ENCODE results near the gene GAGE10. TPM values are rescaled to one million over a fixed set of nuclear protein-coding genes. Genes with fewer than 3 reads are reported as not detected.
A peak's percentile ranks its signal among the peaks of the same experiment; 100 is the strongest.

Gene GAGE10, protein sequence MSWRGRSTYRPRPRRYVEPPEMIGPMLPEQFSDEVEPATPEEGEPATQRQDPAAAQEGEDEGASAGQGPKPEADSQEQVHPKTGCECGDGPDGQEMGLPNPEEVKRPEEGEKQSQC
- polyA plus RNA-seq (ENCODE audit: insufficient read length in 10 of 10): not detected
- long read RNA-seq, donor 1: 0 reads
- long read RNA-seq, donor 2: 0 reads
- long read RNA-seq, donor 3: 0 reads
- long read RNA-seq, donor 4: 0 reads
- long read RNA-seq, donor 5: 0 reads
- long read RNA-seq, donor 6: 0 reads
- long read RNA-seq, donor 7: 0 reads
- long read RNA-seq, donor 8: 0 reads
- long read RNA-seq, donor 9: 0 reads

DNA sequence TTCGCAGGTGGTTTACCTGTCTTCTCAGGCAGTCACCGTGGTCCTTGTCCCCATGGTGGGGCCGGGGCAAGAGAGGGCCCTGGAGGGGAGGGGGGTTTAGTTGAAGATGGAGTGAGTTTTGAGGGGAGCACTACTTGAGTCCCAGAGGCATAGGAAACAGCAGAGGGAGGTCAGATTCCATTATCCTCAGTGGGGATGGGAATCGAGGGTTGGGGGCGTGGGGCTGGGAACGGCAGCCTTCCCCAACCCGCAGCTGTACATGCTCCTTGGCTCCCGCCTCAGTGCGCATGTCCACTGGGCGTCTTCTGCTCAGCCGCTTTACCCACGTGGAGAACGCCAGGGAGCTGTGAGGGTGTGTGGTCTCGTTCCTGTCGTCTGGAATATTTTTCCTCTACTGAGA, at the start of gene GAGE10:
Gene GAGE10, plus strand, starts transcription at position 301 of the 400 bp plus-strand sequence. CDS start 1,214 bp downstream, outside the sequence.
- no peak for DNase-seq

DNA sequence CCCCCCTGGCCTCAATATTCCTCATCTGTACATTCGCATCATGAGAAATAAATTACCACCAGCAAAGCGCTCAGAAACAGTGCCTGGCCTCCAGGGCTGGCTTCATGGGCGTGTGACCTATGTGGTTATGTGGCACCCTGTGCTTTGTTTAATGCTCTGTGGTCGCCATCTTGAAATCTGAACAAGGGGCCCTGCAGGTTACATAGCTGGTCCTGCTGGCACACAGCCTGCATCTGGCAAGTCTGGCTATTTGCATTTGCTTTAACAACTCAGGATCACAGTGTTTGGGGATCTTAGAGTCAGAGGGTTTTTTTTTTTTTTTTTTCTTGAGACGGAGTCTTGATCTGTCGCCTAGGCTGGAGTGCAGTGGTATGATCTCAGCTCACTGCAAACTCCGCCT, 48.8 kb upstream of the GAGE10 start:
- no peak for DNase-seq

DNA sequence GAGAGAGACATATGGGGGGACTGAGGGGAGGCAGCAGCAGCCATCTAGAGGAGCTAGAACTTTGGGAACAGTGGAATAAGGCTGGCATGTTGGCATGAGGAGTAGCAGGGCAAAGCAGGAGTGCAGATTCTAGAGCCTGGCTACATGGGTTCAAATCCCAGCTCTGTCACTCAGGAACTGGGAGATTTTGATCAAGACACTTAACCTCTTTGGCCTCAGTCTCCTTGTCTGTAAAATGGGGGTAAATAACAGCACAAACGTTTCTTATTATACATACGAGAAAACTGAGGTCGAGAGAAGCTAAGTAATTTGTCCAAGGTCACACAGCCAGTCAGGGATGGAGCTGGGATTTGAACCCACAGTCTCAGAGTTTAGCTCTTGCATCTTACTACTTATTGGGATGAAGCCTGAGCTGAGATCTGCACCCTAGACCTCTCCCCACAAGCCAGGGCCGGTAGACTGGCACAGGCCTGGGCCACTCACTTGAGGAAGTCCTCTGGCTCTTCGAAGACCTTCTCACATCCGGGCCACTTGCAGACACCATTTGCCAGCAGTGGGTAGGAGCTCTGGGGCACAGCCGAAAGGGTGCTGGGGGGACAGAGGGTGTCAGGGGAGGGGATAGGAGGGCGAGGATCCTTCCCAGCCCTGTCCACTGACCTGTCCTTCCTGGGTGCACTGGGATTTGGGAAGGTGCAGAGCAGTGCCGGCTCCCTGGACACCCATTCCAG, 47.0 kb upstream of the GAGE10 start:
- DNase-seq: no peak

DNA sequence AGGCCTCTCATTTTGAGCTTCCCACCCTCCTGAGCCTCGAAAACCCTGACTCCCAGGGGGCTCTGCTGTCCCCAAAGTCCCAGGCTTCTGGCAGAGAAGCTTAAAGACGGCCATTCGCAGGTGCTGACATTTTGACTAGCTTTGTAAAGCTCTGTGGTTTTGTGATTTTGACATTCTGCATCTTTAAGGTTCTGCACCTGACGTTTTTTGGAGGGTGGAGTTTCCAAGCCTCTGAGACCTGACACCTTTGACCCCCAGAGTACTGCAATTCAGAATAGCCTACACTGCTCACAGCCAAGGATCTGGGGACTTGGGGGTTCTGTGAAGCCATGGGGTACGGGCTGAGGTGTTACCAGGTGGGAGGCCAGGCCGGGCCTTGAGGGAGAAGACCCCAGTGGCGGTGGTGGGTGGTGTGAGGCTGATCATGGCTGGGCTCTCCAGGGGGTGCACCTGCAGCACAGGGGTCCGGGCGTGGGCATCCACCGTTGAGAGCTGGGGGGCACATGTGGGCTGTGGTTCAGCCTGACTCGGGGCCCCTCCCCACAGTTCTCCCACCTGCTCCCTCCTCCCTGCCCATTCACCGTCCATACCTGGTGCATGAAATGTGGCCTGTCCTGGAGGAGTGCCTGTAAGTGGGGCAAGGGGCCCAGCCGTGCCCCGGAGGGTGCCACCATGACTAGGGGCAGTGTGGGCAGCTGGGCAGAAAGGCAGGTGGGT, 46.2 kb upstream of the GAGE10 start:
- no peak for DNase-seq

DNA sequence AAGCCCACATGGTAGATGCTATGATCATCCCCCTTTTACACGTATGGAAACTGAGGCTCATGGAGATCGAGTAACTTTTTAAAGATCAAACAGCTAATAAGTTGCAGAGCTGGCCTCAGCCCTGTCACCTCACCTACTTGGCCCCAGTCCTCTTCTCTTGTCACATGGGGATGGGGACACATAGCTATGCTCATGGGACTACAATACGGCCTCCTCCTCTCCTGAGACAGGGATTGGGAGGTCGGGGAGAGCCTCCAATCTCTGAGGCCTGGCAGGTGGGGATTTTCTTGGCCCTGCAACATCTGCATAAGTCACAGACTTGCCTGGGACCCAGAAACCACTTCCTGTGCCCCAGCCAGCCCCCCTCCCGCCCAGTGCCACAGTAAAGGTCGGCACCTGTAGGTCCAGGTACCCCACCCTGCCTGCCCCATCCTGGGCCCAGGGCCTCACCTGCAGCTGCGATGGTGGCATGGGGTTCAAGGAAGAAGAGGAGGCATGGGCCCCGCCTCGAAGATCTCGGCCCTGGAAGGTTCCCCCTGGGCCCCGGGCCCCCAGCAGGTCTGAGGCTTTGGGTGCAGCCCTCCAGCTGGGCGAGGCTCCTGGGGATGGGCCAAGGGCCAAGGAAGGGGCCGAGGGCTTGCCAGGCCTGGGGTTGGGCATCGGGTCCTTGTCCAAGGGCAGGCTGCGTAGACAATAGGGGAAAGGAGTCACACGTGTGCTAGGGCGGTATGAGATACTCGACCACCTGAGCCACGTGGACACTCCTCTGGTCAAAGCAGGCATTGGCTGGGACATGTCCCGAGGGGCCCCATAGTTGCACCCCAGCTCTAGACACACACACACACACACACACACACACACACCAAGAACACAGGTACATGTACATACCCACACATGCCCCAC, 45.3 kb upstream of the GAGE10 start:
- DNase-seq: no peak

DNA sequence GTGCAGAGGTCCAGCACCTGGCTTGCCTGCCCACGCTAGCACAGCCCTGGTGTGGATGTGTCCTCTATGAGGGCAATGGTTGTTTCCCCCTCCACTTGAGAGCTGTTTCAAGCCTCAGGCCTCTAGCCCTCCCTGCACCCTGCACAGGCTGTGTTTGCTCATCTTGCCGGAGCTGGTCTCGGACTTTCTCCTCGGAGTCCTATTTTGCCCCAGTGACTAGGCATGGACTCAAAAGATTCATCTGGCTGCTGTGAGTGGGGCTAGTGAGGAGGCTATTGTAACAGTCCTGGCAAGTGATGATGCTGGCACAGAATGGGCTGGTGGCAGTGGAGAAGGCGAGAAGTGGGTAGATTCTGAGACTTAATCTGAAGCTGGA, 44.7 kb upstream of the GAGE10 start:
- no peak for DNase-seq

DNA sequence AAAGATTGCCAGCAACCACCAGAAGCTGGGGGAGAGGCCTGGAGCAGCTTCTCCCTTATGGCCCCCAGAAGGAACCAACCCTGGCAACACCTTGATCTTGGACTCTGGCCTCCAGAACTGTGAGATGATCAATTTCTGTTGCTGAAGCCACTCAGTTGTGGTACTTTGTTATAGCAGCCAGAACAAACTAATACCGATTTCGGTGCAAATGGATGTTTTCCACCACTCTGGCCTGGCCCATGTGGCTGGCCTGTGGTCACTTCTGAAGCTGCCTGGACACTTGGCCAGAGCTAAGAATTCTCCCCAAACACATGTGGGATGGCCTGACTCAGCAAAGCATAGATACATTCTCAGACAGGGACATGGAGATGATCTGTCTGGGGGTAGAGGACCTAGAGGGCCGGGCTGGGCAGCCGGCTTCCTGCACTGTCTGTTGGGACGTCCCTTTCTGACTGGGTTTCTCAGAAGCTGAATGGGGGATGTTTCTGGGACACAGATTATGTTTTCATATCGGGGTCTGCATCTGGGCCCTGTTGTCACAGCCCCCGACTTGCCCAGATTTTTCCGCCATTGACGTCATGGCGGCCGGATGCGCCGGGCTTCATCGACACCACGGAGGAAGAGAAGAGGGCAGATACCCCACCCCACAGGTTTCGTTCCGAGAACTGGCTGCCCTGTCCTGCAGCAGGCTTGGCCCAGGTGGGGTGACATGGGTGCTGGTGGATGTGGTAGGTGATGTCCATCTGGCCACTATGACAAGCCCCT, 43.0 kb upstream of the GAGE10 start:
- no peak for DNase-seq

DNA sequence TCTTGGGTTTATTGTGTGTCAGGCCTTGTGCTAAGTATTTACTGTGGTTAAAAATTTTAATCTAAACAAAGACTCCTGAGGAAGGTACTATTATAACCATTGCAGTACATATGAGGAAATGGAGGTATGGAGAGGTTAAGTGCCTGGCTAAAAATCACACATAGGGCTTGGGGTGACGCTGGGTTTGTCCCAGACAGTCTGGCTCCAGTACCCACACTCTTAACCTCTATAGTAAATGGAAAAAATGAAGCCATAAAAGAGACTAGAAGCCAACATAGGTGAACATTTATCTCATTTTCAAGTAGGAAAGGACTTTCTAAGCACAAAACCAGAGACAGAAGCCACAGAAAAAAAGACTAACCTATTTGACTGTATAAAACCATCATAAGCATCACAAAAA, 40.8 kb upstream of the GAGE10 start:
- no peak for DNase-seq

DNA sequence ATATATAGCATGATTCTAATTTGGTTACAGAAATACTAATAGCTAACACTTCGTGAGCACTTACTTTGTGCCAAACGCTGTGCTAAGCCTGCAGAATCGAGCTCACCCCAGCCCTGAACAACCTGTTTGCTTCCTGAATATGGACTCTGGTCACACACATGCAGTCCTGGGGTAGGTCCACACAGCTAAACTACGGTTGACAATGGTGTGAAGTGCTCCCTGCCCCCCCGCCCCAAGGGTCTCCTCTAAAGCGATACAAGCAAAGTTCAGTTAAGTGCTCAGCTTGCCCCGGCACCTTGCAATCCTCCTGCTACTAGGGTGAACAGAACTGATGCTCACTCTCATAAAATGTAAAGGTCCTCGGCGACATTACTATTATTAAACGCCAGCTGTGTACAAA, 39.8 kb upstream of the GAGE10 start:
- DNase-seq: no peak

DNA sequence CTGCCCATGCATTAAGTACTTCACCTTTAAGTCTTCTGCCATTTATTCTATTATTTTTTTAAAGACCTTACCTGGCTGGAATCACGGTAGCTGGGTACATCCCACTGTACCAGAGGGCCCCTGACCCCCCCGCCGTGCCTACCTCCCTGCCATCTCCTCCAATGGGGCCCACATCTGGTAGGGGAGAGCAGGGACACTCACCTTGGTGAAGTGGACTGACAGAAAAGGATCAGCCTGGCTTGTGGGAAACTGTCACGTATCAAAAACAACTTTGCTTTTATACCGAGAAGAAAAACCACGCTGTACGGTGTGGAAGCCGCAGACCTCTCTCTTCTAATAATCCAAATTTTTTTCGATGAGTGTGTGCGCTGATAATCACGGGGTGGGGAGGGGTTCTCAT, 39.0 kb upstream of the GAGE10 start, which contains the start of gene FOXP3:
Gene FOXP3, minus strand, starts transcription at position 251 of the 400 bp plus-strand sequence. CDS start 6,205 bp downstream, outside the sequence.
- DNase-seq: no peak

DNA sequence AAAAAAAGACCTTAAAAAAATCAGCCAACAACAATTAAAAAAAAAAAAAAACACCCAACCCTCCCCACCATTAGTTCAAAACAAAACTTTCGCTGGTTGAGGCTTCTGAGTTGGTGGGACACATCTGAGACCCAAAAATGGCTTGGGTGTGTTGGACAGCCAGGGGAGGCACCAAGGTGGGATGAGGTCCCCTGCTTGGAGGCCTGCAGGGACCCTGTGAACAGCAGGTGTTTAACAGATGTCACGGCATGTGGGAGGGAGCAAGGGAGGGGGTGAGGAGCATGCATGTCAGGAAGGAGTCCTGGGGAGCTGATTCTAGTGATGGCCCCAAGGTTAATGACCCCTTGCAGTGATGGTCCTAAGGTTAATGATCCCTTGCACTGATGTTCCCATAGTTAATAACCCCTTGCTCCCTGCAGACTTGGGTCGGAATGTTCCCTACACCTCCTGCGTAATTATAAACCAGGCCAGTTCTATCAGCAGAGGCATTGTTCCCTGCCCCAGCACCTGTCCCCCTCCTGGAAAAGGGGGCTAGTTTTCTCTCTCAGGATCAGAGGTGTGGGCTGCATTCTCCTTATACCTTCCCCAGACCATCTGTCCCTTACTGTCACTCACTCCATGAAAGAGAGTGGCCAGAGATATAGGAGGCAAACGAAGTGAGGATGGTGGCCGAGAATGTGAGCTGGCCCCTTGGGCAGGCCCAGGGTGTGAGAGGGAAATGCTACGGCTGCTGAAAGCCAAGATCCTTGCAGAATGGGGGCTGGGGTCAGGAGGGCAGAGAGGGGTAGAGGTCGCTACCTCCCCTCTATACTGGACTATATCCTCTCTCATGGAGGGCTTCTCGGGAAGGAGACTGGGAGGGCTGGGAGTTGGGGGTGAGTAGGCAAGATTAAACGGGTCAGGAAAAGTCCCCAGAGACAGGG, 36.7 kb upstream of the GAGE10 start:
- no peak for DNase-seq

DNA sequence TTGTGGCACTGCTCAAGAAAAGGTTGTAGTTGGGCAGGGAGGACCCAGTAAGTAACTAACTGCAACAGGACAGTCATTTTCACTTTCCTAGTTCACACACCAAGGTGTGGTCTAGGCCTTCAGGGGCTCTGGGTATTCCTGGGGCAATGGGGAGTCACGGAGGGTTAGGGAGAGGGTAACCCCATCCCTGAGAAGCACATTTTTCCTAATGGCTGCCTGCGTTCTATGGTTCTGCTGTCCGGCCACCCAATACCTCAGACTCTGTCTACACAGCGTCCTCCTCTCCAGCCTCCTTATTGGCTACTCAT, 34.8 kb upstream of the GAGE10 start:
- no peak for DNase-seq

DNA sequence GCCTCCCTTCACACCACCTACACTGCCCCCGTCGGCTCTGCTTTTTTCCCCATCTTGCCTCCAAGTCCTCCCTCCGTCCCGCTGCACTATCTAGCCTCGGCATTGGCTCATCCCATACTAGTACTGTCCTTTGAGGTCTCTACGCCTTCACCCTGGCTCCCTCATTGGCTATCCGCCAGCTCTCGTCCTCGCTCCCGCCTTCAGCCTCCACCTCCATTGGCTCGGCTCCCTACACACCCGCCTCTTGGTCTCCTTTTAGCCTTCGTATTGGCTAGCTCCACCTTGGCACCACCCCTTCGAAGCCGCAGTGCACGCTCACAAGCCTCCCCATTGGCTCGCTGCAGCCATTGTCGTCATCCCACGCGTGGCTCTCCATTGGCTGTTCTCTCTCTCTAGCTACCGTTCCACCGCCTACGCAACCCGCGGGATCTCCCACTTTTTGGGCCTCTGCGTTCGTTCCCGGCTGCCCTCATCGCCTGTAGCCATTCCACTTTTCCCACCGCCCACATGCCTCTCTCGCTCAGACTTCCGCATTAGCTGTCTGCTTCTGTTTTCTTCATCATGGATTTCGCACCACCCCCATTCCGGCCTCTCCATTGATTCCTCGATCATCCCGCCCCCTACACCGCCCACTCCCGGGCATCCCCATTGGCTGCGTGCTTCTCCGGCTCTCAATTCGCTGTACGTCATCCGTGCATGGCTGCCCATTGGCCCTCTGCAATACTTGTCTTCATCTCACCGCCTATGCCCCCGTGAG, 34.3 kb upstream of the GAGE10 start:
- peak; percentile 95 to 98 (median 98) for DNase-seq

DNA sequence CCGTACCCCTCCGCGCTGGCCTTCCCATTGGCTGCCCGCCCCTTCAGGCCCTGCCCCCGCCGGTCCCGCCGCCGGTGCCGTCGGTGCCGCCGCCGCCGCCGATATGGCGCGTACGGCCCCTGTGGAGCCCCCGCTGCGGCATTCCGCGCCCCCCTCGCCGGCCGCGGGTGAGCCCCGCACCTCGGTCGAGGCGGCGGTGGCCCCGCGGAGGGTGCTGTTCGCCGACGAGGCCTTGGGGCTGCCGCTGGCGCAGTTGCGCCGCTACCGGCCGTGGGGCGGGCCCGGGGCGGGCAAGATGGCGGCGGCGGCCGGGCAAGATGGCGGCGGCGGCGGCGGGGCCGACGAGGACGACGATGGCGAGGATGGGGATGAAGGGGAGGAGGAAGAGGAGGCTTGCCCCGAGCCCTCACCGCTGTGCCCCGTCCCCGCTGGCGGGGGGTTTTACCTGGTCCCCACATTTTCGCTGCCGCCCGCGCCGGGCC, 33.6 kb upstream of the GAGE10 start, which contains the start of gene PPP1R3F:
Gene PPP1R3F, plus strand, starts transcription at position 27 of the 482 bp plus-strand sequence. Its CDS starts 77 bp downstream, at position 104.
- no peak for DNase-seq

DNA sequence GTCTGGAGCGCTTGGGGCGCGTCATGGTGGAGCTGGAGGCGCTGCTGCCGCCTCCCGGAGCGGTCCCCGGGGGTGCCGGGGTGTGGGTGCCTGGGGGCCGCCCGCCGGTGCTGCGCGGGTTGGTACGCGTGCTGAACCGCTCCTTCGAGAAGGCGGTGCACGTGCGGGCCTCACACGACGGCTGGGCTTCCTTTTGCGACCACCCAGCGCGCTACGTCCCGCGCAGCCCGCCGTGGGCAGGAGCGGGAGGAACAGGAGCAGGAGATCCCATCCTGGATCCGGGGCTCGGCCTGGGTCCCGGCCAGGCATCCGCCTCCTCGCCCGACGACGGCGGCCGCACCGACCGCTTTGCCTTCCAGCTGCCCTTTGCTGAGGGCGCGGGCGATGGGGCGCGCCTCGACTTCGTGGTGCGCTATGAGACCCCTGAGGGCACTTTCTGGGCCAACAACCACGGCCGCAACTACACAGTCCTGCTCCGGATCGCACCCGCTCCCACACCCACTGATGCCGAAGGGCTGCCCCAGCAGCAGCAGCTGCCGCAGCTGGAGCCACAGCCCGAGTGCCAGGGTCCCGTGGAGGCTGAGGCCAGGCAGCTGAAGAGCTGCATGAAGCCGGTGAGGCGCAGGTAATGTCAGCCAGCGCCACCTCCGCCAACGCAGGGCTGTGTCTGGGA, 33.1 kb upstream of the GAGE10 start:
- peak in 1 of 3 donors; percentile 41 for DNase-seq

DNA sequence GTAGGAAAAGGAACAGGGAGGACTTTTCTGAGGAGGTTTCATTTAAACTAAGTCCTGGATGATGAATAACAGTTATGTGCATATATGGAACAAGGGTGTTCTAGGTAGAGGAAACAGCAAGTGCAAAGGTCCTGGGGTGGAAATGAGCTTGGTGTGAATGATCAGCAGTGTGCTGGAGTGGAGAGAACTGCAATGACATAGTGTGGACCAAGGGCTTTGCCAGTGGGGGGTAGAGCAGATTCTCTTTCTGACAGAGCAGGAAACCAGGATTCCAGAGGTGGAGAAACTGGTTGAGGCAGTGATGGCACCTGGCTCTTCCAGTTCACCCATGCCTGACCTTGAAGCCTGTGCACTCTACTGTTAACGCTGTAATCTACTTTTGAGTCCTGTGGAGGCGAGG, 32.1 kb upstream of the GAGE10 start:
- no peak for DNase-seq

DNA sequence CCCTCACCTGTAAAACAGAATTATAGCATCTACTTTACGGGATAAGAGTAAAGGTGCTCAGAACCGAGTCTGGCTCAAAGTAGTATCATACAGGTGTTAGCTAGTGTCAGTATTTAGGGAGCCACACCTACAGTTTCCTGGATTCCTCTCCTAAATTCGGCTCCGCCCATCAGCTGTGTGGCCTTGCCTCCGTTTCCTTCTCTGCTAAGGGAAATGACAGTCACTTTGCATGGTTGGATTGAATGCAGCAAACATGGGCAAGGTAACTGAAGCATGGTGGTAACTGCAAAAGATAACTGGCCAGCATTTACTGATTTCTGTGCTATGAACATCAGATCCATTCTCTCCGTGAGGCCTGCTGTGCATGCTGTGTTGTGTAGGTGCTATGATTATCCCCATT, 31.0 kb upstream of the GAGE10 start:
- DNase-seq: no peak

DNA sequence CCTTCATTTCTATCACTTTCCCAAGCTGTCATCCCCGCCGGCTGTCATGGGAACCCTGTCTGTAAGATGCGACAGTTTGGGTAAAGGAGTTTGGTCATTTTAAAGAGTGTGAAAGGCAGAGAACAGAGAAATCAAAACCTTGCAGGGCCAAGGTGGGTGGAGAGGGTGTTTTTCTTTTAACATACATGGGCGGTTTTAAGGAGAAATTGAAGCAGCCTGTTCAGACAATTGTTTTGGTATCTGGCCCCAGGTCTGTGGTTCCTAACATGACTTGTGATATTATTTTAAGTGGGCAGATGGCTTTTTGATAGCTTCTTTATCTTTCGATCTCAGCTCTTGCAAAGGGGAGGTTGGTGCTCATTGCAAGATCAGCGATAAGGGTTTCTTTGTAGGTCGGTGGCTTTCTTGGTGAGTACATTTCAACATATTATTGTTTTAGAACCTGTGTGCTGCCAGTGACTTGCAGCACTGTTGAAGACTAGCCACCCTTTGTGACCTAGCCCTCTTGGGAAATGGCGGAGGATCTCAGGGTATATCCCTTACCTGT, 30.2 kb upstream of the GAGE10 start:
- DNase-seq: no peak

All from muscle of back (tissue), 13 donors.